K562 (cell line): Measurements from ENCODE around the gene RLIM.

Experiments
- CBX5 ChIP-seq: IDR thresholded peaks from 2 replicates; pipeline ENCODE4 v1.6.1; 2014; ENCODE audit warnings: low read depth, borderline replicate concordance
- HNRNPUL1 ChIP-seq: fragments of 200-400 bp; formaldehyde crosslinking; IDR thresholded peaks from 2 replicates; pipeline ENCODE4 v1.6.1; 2017; ENCODE audit warnings: low read length
- MYC ChIP-seq, 2 experiments: fragments of 250-450 bp in 1 of 2; sonication (Bioruptor Pico) in 1 of 2; IDR thresholded peaks; 2 replicates each; pipeline versions ENCODE4 v1.5.1 to v1.6.1; 2012 to 2021; ENCODE audit warnings: low read depth in 2 of 2, borderline replicate concordance in 1 of 2, improper control_type of control experiment in 1 of 2, low read length in 1 of 2, mild to moderate bottlenecking in 1 of 2, moderate library complexity in 1 of 2
- NCOA4 ChIP-seq: fragments of 450-650 bp; IDR thresholded peaks from 2 replicates; pipeline ENCODE4 v1.6.1; 2018; ENCODE audit warnings: mild to moderate bottlenecking; ENCODE audit not compliant: partially characterized antibody
- NELFE ChIP-seq: IDR thresholded peaks from 2 replicates; pipeline ENCODE4 v1.6.1; 2011; ENCODE audit warnings: mild to moderate bottlenecking; ENCODE audit not compliant: insufficient read depth, insufficient read length
- POLR2AphosphoS5 ChIP-seq: IDR thresholded peaks from 2 replicates; pipeline ENCODE4 v1.6.1; 2011; ENCODE audit warnings: mild to moderate bottlenecking, low read depth, low read length, moderate library complexity; ENCODE audit not compliant: control insufficient read depth, insufficient read depth
- SMARCB1 ChIP-seq: IDR thresholded peaks from 2 replicates; pipeline ENCODE4 v1.6.1; 2011; ENCODE audit warnings: improper control_type of control experiment, low read depth; ENCODE audit not compliant: insufficient read length
- ZBTB1 ChIP-seq: sonication (generic); formaldehyde crosslinking; IDR thresholded peaks from 2 replicates; pipeline ENCODE4 v1.8.1; 2023; ENCODE audit warnings: missing genetic modification reagents, low read depth, mild to moderate bottlenecking, borderline replicate concordance
- TF ChIP-seq, protein P1 (sequence below): sonication (generic); formaldehyde crosslinking; IDR thresholded peaks from 2 replicates; pipeline ENCODE4 v1.4.0; 2020; ENCODE audit warnings: mild to moderate bottlenecking, missing genetic modification reagents
- TF ChIP-seq, protein P2 (sequence below): sonication (generic); formaldehyde crosslinking; IDR thresholded peaks from 2 replicates; pipeline ENCODE4 v1.9.0; 2022; ENCODE audit warnings: mild to moderate bottlenecking, missing genetic modification reagents
- TF ChIP-seq, protein P3 (sequence below), 2 experiments: fragments of 450-650 bp; formaldehyde crosslinking in 1 of 2; IDR thresholded peaks; 2 replicates each; pipeline versions ENCODE4 v1.4.0 to v1.6.1; 2014 to 2020; ENCODE audit warnings: mild to moderate bottlenecking in 2 of 2, borderline replicate concordance in 1 of 2, low read depth in 1 of 2
- TF ChIP-seq, protein P4 (sequence below), 3 experiments: IDR thresholded peaks in 2 of 3; conservative IDR thresholded peaks in 1 of 3; 2 replicates each; pipeline ENCODE4 v1.5.1; 2011 to 2012; ENCODE audit warnings: low read length in 3 of 3, mild to moderate bottlenecking in 3 of 3, control low read depth in 2 of 3, improper control_type of control experiment in 1 of 3, inconsistent platforms in 1 of 3, low read depth in 1 of 3, mixed read lengths in 1 of 3, moderate library complexity in 1 of 3; ENCODE audit not compliant: insufficient read depth in 2 of 3
- TF ChIP-seq, protein P5 (sequence below): fragments of 450-650 bp; formaldehyde crosslinking; IDR thresholded peaks from 2 replicates; pipeline ENCODE4 v1.4.0; 2022; ENCODE audit warnings: mild to moderate bottlenecking, moderate library complexity
- TF ChIP-seq, protein P6 (sequence below): sonication (generic); formaldehyde crosslinking; IDR thresholded peaks from 2 replicates; pipeline ENCODE4 v1.5.0; 2020; ENCODE audit warnings: missing genetic modification reagents

DNA sequence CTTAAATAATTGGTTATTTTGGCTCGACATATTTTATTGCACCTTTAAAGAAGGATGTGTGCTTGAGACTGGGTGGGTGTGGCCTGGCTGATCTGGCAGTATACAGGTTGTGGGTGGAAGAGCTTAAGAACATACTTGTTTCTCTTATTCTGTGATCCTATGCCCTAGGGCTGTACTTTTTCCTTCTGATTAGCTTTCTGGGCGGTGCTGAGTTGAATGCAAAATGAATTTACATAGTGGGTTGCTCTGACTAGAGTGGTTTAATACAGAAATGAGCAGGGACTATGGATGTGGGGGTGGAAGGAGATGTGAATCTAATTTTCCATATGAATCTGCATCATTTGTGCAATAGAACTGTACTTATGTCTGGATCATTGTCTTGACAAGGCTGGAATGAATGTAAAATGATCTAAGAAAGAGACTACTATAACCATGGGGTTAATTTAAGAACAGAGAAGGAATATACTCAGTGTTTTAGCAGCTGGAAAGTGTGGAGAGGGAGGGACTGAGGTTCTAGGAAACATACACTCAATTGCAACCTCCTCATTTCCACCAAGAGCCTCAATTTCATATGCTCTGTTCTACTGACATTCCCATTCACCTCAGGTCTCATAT, 73.7 kb downstream of the RLIM start:
- no peak for TF ChIP-seq NCOA4
- TF ChIP-seq, protein P1, sequence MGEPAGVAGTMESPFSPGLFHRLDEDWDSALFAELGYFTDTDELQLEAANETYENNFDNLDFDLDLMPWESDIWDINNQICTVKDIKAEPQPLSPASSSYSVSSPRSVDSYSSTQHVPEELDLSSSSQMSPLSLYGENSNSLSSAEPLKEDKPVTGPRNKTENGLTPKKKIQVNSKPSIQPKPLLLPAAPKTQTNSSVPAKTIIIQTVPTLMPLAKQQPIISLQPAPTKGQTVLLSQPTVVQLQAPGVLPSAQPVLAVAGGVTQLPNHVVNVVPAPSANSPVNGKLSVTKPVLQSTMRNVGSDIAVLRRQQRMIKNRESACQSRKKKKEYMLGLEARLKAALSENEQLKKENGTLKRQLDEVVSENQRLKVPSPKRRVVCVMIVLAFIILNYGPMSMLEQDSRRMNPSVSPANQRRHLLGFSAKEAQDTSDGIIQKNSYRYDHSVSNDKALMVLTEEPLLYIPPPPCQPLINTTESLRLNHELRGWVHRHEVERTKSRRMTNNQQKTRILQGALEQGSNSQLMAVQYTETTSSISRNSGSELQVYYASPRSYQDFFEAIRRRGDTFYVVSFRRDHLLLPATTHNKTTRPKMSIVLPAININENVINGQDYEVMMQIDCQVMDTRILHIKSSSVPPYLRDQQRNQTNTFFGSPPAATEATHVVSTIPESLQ (CRISPR knock-in tag), result no peak
- TF ChIP-seq, protein P2, sequence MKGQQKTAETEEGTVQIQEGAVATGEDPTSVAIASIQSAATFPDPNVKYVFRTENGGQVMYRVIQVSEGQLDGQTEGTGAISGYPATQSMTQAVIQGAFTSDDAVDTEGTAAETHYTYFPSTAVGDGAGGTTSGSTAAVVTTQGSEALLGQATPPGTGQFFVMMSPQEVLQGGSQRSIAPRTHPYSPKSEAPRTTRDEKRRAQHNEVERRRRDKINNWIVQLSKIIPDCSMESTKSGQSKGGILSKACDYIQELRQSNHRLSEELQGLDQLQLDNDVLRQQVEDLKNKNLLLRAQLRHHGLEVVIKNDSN, result no peak
- TF ChIP-seq, protein P3, sequence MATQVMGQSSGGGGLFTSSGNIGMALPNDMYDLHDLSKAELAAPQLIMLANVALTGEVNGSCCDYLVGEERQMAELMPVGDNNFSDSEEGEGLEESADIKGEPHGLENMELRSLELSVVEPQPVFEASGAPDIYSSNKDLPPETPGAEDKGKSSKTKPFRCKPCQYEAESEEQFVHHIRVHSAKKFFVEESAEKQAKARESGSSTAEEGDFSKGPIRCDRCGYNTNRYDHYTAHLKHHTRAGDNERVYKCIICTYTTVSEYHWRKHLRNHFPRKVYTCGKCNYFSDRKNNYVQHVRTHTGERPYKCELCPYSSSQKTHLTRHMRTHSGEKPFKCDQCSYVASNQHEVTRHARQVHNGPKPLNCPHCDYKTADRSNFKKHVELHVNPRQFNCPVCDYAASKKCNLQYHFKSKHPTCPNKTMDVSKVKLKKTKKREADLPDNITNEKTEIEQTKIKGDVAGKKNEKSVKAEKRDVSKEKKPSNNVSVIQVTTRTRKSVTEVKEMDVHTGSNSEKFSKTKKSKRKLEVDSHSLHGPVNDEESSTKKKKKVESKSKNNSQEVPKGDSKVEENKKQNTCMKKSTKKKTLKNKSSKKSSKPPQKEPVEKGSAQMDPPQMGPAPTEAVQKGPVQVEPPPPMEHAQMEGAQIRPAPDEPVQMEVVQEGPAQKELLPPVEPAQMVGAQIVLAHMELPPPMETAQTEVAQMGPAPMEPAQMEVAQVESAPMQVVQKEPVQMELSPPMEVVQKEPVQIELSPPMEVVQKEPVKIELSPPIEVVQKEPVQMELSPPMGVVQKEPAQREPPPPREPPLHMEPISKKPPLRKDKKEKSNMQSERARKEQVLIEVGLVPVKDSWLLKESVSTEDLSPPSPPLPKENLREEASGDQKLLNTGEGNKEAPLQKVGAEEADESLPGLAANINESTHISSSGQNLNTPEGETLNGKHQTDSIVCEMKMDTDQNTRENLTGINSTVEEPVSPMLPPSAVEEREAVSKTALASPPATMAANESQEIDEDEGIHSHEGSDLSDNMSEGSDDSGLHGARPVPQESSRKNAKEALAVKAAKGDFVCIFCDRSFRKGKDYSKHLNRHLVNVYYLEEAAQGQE (IDR thresholded peaks at IDR 0.05; ENCODE audit: borderline replicate concordance), result no peak
- TF ChIP-seq, protein P3 (CRISPR knock-in tag; IDR thresholded peaks at IDR 0.05; ENCODE audit: low read depth), result no peak
- TF ChIP-seq SMARCB1, result no peak
- no peak for TF ChIP-seq CBX5
- no peak for TF ChIP-seq ZBTB1
- TF ChIP-seq, protein P4, sequence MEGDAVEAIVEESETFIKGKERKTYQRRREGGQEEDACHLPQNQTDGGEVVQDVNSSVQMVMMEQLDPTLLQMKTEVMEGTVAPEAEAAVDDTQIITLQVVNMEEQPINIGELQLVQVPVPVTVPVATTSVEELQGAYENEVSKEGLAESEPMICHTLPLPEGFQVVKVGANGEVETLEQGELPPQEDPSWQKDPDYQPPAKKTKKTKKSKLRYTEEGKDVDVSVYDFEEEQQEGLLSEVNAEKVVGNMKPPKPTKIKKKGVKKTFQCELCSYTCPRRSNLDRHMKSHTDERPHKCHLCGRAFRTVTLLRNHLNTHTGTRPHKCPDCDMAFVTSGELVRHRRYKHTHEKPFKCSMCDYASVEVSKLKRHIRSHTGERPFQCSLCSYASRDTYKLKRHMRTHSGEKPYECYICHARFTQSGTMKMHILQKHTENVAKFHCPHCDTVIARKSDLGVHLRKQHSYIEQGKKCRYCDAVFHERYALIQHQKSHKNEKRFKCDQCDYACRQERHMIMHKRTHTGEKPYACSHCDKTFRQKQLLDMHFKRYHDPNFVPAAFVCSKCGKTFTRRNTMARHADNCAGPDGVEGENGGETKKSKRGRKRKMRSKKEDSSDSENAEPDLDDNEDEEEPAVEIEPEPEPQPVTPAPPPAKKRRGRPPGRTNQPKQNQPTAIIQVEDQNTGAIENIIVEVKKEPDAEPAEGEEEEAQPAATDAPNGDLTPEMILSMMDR (IDR thresholded peaks at IDR 0.05 in 2 of 3, conservative IDR thresholded peaks at IDR 0.05 in 1 of 3; ENCODE audit: insufficient read depth in 2 of 3, low read depth in 1 of 3, low read length in 3 of 3), result no peak
- TF ChIP-seq, protein P5, sequence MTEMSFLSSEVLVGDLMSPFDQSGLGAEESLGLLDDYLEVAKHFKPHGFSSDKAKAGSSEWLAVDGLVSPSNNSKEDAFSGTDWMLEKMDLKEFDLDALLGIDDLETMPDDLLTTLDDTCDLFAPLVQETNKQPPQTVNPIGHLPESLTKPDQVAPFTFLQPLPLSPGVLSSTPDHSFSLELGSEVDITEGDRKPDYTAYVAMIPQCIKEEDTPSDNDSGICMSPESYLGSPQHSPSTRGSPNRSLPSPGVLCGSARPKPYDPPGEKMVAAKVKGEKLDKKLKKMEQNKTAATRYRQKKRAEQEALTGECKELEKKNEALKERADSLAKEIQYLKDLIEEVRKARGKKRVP (CRISPR knock-in tag), result no peak
- no peak for TF ChIP-seq POLR2AphosphoS5
- TF ChIP-seq, protein P6, sequence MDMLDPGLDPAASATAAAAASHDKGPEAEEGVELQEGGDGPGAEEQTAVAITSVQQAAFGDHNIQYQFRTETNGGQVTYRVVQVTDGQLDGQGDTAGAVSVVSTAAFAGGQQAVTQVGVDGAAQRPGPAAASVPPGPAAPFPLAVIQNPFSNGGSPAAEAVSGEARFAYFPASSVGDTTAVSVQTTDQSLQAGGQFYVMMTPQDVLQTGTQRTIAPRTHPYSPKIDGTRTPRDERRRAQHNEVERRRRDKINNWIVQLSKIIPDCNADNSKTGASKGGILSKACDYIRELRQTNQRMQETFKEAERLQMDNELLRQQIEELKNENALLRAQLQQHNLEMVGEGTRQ (CRISPR knock-in tag), result no peak
- no peak for TF ChIP-seq MYC (IDR thresholded peaks at IDR 0.05; ENCODE audit: low read depth, low read length)
- no peak for TF ChIP-seq MYC (CRISPR knock-in tag; IDR thresholded peaks at IDR 0.05; ENCODE audit: borderline replicate concordance, low read depth)
- TF ChIP-seq HNRNPUL1, result no peak
- no peak for TF ChIP-seq NELFE
